HL-60/S4 (cell line): Measurements from ENCODE around the gene VPS52.
"Not testable (repeated sequence)": the region's sequence is repeated elsewhere in the genome, so short reads cannot be mapped to it uniquely, and the experiment has no call there.

Experiments
- in situ Hi-C: fragments of 300-500 bp; cut with MboI; formaldehyde crosslinking; loops from 2 replicates; pipeline ENCODE4 v1.14.3; 2022; ENCODE audit warnings: low sequenced_read_pairs

The VPS52 gene

DNA sequence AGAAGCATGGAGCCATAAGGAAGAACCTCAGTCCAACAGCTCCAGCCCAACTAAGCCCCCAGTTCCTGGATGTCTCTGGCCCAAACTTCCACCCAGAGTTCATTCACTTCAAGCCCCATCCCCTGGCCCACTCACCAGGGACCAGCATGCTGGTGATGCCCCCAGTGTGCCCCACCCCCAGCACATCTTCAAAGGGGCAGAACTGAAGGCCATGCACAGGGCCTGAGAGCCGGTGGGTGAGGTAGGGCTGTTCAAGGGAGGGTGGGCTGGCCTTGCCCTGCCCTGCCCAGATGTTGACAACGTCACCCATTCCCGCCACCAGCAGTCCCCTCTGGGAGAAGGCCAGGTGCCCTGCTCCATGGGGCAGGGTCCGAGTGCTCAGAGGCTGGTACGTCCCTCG is 8.9 kb upstream of the VPS52 start:
- in situ Hi-C loops, result no loop called here

DNA sequence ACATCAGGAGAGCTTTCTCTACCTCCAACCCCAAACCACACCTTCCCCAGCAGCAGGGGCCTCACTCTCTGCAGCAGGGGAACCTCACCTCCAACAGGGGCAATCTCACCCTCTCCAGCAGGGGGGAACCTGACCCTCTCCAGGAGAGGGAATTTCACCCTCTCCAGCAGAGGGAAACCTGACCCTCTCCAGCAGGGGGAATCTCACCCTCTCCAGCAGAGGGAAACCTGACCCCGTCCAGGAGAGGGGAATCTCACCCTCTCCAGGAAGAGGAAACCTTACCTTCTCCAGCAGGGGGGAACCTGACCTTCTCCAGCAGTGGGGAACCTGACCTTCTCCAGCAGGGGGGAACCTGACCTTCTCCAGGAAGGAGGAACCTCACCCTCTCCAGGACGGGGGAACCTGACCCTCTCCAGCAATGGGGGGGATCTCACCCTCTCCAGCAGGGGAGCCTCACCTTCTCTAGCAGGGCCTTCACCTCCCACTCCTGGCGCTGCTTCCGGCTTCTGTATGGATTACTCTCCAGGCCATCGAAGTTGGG is 8.4 kb upstream of the VPS52 start:
- in situ Hi-C loops, result no loop called here

DNA sequence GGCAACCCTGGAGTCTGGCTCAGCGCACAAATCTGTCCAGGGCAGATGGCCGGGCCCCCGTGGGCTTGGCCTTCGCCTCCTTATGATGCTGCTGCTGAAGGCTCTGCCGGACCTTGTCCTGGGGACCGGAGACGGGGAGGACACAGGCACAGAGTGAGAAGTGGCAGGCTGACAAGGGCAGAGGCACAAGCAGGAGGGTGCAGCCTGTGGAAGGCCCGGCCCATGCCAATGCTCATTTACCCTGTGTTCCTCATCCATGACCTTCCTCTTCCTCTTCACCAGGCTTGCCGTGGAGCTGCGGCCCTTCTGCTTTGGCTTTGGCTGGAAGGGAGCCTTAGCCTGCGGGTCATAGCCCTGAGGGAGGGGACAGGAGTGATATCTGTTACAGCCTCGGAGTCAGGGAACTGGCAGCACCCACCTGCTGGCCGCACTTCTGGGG is 7.6 kb upstream of the VPS52 start:
- in situ Hi-C loops, result no loop called here

DNA sequence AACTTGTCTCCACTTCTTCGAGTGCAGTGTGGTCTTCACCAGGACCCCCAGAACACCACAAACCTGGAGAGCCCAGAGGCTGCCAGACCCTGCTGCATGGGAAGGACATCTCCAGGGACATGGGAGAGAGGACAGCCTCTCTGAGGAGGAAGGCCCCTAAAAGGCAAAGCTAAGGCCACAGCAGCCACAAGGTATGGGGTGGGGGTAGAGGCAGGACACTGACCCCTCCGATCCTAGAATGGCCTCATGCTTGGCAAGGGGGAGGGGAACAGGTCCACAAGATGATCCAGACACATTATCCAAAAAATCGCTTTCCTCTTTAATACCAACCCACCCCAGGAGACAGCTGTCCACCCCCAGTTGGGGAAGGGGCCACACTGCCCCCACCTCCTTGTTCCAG is 7.1 kb upstream of the VPS52 start:
- in situ Hi-C loops, result no loop called here

DNA sequence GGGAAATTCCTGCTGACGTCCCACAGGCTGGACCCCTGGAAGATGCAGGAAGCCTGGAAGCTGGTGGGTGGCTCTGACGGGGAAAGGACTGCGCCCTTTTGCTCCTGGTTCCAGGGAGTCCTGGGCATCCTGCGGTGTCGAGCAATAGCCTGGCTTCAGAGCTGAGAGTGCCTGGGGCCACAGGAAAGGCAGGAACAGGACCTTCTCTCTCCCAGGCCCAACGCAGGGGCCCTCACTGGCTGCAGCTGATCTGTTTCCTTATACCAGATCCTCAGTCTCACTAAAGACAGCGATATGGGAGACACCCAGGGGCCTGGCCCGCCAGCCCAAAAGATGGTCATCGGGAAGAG is 6.7 kb upstream of the VPS52 start:
- in situ Hi-C loops, result no loop called here

DNA sequence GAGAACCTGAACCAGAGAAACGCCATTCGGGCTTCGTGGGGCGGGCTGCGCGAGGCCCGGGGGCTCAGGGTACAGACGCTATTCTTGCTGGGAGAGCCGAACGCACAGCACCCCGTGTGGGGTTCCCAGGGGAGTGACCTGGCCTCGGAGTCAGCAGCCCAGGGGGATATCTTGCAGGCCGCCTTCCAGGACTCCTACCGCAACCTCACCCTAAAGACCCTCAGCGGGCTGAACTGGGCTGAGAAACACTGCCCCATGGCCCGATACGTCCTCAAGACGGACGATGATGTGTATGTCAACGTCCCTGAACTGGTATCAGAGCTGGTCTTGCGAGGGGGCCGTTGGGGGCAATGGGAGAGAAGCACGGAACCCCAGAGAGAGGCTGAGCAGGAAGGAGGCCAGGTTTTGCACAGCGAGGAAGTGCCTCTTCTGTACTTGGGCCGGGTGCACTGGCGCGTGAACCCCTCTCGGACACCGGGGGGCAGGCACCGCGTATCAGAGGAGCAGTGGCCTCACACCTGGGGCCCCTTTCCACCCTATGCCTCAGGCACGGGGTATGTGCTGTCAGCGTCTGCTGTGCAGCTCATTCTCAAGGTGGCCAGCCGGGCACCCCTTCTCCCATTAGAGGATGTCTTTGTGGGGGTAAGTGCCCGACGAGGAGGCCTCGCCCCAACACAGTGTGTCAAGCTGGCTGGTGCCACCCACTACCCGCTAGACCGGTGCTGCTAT is 6.2 kb upstream of the VPS52 start:
- in situ Hi-C loops, result no loop called here

DNA sequence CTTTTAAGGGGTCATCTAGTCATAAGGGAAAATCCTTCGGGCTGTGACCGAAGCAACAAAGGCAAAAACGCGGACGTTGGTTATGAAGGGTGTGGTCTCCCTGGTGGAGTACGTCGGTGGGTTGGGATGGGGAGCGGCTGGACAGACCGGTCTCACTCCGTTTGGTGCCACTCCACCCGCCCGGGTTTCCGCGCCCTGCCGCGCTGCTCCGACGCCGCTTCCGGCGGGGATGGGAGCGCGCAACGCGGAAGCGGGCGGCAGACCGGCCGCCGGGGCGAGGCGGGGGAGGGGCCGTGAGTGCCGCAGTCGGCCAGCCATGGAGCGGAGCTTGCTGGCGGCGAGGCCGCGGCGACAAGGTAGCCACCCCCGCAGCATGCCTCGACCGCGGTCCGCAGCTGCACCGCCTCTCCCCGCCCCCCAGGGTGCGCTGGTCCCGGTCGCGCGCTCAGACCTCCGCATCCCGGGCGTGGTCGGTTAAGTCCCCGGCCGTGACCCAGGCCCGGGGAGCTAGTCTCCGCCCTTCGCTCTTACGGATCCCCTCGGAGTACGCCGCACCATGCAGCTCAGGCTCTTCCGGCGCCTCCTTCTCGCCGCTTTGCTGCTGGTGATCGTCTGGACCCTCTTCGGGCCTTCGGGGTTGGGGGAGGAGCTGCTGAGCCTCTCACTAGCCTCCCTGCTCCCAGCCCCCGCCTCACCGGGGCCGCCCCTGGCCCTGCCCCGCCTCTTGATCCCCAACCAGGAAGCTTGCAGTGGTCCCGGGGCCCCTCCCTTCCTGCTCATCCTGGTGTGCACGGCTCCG is 5.4 kb upstream of the VPS52 start, which contains the start of gene B3GALT4:
B3GALT4 (plus strand) TSS at position 260 of the 799 bp plus-strand sequence; CDS start at position 557, 297 bp downstream.
- in situ Hi-C loops, result no loop called here

DNA sequence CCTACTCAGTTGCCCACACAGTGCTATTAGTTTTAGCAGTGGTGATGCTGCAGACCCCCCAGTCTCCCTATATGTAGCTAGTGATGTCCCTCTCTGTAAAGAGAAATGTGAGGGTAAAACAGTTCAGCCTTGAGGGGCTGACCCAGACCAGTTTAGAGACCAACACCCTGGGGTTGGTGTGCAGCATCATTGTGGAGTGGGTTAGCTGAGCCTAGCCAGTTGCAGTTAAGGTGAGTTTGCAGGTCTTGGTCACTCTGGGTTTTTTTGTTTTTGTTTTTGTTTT is 4.8 kb upstream of the VPS52 start:
- in situ Hi-C loops, result no loop called here

DNA sequence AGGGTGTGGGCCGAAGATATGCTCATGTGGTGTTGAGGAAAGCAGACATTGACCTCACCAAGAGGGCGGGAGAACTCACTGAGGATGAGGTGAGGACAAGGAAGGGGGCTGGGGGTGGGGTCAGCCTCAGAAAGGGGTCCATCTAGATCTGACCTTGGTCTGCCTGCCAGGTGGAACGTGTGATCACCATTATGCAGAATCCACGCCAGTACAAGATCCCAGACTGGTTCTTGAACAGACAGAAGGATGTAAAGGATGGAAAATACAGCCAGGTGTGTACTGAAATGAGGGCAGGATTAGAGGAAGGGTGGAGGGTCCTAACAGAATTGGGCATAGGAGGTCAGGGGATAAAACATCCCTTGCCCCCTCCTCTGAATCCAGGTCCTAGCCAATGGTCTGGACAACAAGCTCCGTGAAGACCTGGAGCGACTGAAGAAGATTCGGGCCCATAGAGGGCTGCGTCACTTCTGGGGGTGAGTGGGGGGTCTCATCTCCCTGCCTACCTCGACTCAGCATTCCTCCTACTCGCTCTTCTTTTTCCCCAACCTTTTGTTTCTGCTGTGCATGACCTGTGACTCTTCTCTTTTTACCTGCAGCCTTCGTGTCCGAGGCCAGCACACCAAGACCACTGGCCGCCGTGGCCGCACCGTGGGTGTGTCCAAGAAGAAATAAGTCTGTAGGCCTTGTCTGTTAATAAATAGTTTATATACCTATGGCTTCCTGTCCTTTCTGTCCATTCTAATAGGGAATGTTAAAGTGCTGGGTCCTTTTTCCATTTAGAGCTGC is 4.3 kb upstream of the VPS52 start:
- in situ Hi-C loops, result not testable (repeated sequence)

DNA sequence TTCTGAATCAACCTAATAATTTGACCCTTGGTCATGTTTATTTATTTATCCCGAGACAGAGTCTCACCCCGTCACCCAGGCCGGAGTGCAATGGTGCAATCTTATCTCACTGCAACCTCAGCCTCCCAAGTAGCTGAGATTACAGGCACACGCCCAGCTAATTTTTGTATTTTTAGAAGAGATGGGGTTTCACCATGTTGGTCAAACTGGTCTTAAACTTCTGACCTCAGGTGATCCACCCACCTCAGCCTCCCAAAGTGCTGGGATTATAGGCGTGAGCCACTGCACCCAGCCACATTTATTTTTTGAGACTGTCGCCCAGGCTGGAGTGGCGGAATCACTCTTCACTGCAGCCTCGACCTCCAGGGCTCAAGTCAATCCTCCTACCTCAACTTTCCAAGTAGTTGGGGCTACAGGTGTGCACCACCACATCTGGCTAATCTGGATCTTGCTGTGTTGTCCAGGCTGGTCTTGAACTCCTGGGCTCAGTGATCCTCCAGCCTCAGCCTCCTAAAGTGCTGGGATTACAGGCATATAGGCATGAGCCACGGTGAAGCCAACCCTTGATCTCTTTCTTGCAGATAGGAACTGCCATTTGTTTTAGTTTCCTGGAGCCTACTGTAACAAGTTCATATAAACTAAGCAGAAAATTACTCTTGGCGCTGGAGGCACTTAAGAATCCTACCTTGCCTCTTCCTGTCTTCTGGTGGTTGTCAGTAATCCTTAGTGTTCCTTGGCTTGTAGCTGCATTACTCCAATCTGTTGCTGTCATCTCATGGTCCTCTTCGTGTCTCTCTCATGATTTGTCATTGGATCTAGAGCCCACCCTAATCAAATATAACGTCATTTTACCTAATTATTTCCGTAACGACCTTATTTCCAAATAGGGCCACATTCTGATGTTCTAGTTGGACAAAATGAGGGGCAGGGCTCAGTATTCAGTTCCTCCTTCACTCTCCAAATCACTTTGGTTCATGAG is 2.5 kb upstream of the VPS52 start:
- in situ Hi-C loops, result no loop called here

DNA sequence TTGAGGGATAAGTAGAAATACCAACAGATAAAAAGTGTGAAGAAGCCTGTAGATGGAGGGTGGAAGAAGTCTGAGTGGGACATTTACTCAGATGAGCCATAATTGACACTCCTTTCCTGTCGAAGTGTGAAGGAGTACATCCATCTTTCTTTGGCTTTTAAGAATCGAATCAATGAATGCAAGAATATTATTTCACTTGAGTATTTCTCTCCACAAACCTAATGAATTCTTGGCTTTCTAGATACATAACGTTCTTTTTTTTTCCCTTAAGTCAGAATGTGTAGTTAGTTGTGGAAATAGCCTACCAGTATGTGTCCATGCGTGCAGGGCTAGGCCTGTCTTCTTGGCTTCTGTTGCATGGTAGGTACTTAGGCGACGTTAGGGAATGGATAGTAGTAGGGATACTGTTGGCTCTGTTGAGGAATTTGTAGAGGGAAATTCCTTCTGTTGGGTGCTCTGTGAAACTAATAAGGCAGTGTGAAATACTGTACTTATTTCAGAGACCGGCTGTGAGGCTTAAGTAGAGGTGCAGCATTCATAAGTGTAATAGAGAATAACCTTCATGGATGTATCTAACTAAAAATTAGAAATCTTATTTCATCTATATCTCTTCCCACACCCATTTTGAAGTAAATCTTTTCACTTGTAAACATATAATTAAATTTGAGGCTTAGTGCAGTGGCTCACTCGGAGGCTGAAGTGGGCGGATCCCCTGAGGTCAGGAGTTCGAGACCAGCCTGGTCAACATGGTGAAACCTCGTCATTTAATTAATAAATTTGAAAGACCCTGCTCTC is 1.6 kb upstream of the VPS52 start:
- in situ Hi-C loops, result no loop called here

DNA sequence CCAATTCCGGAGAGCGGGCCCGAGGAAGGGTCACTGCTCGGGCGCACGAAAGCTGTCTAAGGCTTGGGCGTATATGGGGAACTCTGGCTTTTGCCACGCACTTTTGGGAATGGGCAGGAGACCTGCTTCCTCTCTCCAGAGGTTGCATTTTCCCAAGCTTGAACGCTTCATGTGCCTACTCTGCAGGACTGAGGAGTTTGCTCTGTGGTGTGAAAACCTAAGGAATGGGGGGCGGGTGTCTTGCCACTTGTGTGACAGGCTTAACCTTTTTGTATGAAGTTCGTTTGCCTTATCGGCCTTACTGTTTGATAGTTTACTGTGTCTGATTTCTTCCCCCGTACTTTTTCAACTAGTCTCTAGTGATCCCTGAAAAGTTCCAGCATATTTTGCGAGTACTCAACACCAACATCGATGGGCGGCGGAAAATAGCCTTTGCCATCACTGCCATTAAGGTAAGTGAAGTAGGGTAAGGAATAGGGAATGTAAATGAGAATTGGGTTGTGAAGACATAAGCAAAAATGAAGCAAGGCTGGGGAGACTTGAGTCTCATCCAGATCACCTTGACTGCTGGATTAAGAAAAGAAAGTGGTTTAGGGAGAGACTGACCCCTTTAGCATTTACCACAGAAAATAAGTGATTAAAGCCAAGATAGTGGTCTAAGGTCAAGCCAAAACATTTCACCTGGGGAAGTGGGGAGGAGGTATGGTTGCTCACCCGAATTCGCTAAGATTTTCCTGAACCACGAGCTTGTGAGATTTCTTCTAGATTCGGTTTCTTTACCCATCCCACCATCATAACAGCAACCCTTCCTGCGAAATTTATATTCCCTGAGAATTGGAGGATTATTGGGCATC is 826 bp upstream of the VPS52 start:
- in situ Hi-C loops, result no loop called here

DNA sequence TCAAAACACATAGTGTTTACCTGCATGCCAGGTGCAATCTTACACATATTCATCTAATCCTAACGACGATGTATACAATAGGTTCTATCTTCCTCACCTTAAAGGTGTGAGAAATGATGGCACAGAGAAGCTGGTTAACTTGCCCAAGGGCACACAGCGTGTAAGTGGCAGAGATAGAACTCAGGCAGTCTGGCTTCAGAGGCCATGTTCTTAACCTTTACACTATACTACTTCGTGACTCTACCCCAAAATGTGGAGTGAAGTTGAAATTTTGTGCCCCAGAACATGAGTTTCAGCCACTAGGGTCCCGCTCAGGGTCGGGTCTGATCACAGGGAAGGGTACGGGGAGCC is 584 bp downstream of the VPS52 start:
- in situ Hi-C loops, result no loop called here

DNA sequence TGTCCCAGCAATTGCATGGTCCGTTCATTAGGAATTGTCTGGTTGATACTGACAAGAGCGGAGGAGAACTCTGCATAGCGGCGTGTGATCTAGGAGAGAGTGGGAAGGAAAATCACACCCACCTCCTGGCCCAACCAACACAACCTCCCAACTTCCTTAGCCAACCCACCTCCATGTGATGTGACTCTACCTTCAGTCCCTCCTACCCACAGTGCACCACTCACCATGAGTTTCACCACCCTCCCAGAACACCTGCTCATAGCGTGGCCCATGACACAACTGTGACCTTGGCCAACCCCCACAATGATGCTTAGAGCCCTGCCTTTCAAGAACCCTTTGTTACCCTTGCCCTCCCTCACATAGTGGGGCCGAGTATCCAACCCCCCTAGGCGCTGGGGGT is 7.7 kb downstream of the VPS52 start:
- in situ Hi-C loops, result no loop called here

DNA sequence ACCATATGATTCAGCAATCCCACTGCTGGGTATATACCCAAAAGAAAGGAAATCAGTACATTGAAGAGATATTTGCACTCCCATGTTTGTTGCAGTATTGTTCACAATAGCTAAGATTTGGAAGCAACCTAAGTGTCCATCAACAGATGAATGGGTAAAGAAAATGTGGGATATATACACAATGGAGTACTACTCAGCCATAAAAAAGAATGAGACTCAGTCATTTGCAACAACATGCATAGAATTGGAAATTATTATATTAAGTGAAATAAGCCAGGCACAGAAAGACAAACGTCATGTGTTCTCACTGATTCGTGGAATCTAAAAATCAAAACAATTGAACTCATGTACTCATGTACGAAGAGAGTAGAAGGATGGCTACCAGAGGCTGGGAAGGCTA is 9.2 kb downstream of the VPS52 start:
- in situ Hi-C loops, result not testable (repeated sequence)

DNA sequence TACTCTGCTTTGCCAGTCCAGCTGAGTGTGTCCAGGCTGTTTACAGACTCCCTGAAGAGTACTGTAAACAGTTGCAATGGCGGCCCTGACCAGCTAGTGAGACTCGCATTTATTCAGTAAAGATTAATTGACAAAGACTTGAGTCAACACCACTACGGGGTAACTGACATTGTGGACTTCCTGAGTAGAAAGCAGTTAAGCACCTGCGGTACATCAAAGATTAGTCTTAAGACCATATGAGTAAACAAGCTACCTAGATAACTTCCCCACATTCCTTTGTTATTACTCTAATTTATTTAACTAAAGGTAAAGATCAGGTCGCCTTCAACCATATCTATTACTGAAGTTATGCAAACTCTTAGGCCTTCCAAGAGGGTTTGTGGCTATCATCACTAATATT is 12.6 kb downstream of the VPS52 start:
- in situ Hi-C loops, result no loop called here

DNA sequence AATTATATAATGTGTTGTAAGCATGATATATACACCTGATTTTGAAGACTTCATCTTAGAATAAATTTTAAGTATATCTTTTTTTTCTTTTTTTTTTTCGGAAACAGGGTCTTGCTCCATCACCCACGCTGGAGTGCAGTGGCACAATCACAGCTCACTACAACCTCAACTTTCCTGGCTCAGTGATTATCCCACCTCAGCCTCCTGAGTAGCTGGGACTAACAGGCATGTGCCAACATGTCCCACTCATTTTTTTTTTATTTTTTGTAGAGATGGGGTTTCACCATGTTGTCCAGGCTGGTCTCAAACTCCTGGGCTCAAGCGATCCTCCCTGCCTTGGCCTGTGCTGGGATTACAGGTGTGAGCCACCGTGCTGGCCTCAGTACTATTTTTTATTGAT is 17.1 kb downstream of the VPS52 start:
- in situ Hi-C loops, result no loop called here

DNA sequence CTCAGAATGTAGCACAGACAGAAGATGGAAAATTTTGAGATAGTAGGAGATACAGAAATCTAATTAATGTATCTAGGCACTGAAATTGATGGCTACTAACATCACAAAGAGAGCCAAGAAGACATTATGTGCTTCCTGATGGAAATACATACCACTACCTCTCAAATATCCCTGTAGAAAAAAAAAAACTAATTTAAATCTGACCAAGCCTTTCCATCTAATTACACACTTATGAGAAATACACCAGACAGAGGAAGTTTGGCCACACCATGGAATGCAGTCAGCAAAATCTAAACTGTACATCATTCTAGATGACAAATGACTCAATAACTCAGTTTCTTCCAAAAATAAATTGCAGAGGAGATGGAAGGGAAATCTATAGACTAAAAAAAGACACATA is 18.9 kb downstream of the VPS52 start:
- in situ Hi-C loops, result no loop called here
